WTC11 (cell line): ENCODE measurements around the gene FGF22. TPM values are rescaled to one million over a fixed set of nuclear protein-coding genes. Genes with fewer than 3 reads are reported as not detected.

ENCODE experiments used
- ATAC-seq: fragments of 200-7000 bp; cut with Tn5 transposase; 2 replicates; pipeline ENCODE4 v1.10.0; 2021; ENCODE audit warnings: mild to moderate bottlenecking, moderate library complexity
- CTCF ChIA-PET: fragments of 300-600 bp; sonication (Branson Sonifier 250); formaldehyde crosslinking; loops from one replicate; lab custom pipeline; 2021; ENCODE audit warnings: antibody characterized with exemption; lab: Charles Lee
- POLR2A ChIA-PET: fragments of 350-600 bp; sonication (Branson Sonifier 250); formaldehyde crosslinking; loops from one replicate; lab custom pipeline; 2021; ENCODE audit warnings: antibody characterized with exemption; lab: Charles Lee
- DNase-seq: peaks from one replicate; pipeline ENCODE4 v3.0.0; 2021; ENCODE audit warnings: low spot score
- H3K27ac Mint-ChIP-seq: 2 replicates; pipeline ENCODE4 v1.8.0; 2021; ENCODE audit warnings: mixed read lengths
- H3K27me3 Mint-ChIP-seq: 2 replicates; pipeline ENCODE4 v1.8.0; 2021; ENCODE audit warnings: low read depth, mild to moderate bottlenecking, moderate library complexity, mixed read lengths
- H3K36me3 Mint-ChIP-seq: 2 replicates; pipeline ENCODE4 v1.8.0; 2021; ENCODE audit warnings: mixed read lengths
- H3K4me1 Mint-ChIP-seq: 2 replicates; pipeline ENCODE4 v1.8.0; 2022; ENCODE audit warnings: mixed read lengths
- H3K4me3 Mint-ChIP-seq: 2 replicates; pipeline ENCODE4 v1.8.0; 2021; ENCODE audit warnings: mild to moderate bottlenecking, moderate library complexity, mixed read lengths
- H3K9me3 Mint-ChIP-seq: 2 replicates; pipeline ENCODE4 v1.8.0; 2021; ENCODE audit warnings: mixed read lengths
- AR ChIP-seq: fragments of 250-450 bp; sonication (Bioruptor Pico); IDR thresholded peaks from 2 replicates; pipeline ENCODE4 v1.9.0; 2021; ENCODE audit warnings: mild to moderate bottlenecking
- CBFB ChIP-seq: sonication (generic); formaldehyde crosslinking; IDR thresholded peaks from 2 replicates; pipeline ENCODE4 v1.8.1; 2022; ENCODE audit warnings: mild to moderate bottlenecking, low read depth, missing genetic modification reagents
- CDX4 ChIP-seq: fragments of 250-450 bp; sonication (Bioruptor Pico); IDR thresholded peaks from 2 replicates; pipeline ENCODE4 v1.9.0; 2021; ENCODE audit warnings: moderate library complexity, mild to moderate bottlenecking, inconsistent platforms, borderline replicate concordance
- CREB1 ChIP-seq: sonication (generic); formaldehyde crosslinking; IDR thresholded peaks from 2 replicates; pipeline ENCODE4 v1.8.0; 2023; ENCODE audit warnings: mild to moderate bottlenecking, missing genetic modification reagents
- EMX1 ChIP-seq: fragments of 250-450 bp; sonication (Bioruptor Pico); IDR thresholded peaks from 2 replicates; pipeline ENCODE4 v1.8.0; 2021; ENCODE audit warnings: mild to moderate bottlenecking
- ERG ChIP-seq: fragments of 250-450 bp; sonication (Bioruptor Pico); IDR thresholded peaks from 2 replicates; pipeline ENCODE4 v1.8.0; 2021; ENCODE audit warnings: mild to moderate bottlenecking
- ETV6 ChIP-seq: sonication (generic); formaldehyde crosslinking; IDR thresholded peaks from 2 replicates; pipeline ENCODE4 v1.8.1; 2022; ENCODE audit warnings: mild to moderate bottlenecking, missing genetic modification reagents
- FOXK1 ChIP-seq: sonication (generic); formaldehyde crosslinking; IDR thresholded peaks from 2 replicates; pipeline ENCODE4 v1.8.0; 2022; ENCODE audit warnings: mild to moderate bottlenecking, moderate library complexity, missing genetic modification reagents
- GABPB1 ChIP-seq: sonication (generic); formaldehyde crosslinking; IDR thresholded peaks from 2 replicates; pipeline ENCODE4 v1.8.1; 2023; ENCODE audit warnings: mild to moderate bottlenecking, missing genetic modification reagents
- GRHL2 ChIP-seq: fragments of 250-450 bp; sonication (Bioruptor Pico); IDR thresholded peaks from 2 replicates; pipeline ENCODE4 v1.8.0; 2022; ENCODE audit warnings: mild to moderate bottlenecking, moderate library complexity; ENCODE audit not compliant: insufficient replicate concordance, severe bottlenecking
- GTF2I ChIP-seq: fragments of 250-450 bp; sonication (Bioruptor Pico); conservative IDR thresholded peaks from 2 replicates; pipeline ENCODE4 v1.4.0; 2021; ENCODE audit warnings: mild to moderate bottlenecking
- IRF1 ChIP-seq: sonication (generic); formaldehyde crosslinking; IDR thresholded peaks from 2 replicates; pipeline ENCODE4 v1.8.0; 2023; ENCODE audit warnings: missing genetic modification reagents
- KAT7 ChIP-seq: sonication (generic); formaldehyde crosslinking; IDR thresholded peaks from 2 replicates; pipeline ENCODE4 v1.8.1; 2023; ENCODE audit warnings: missing genetic modification reagents, mild to moderate bottlenecking, borderline replicate concordance
- MAX ChIP-seq: sonication (generic); formaldehyde crosslinking; IDR thresholded peaks from 2 replicates; pipeline ENCODE4 v1.8.0; 2022; ENCODE audit warnings: mild to moderate bottlenecking, missing genetic modification reagents
- NFATC4 ChIP-seq: fragments of 250-450 bp; sonication (Bioruptor Pico); IDR thresholded peaks from 2 replicates; pipeline ENCODE4 v1.9.0; 2021; ENCODE audit warnings: mild to moderate bottlenecking
- NR2C2 ChIP-seq: sonication (generic); formaldehyde crosslinking; IDR thresholded peaks from 2 replicates; pipeline ENCODE4 v1.8.0; 2022; ENCODE audit warnings: mild to moderate bottlenecking, missing genetic modification reagents
- OVOL2 ChIP-seq: fragments of 250-450 bp; sonication (Bioruptor Pico); IDR thresholded peaks from 2 replicates; pipeline ENCODE4 v1.9.0; 2021; ENCODE audit warnings: mild to moderate bottlenecking, borderline replicate concordance
- PREB ChIP-seq: sonication (generic); formaldehyde crosslinking; IDR thresholded peaks from 2 replicates; pipeline ENCODE4 v1.8.1; 2022; ENCODE audit warnings: mild to moderate bottlenecking, missing genetic modification reagents, moderate library complexity, borderline replicate concordance
- SOX15 ChIP-seq: fragments of 250-450 bp; sonication (Bioruptor Pico); IDR thresholded peaks from 2 replicates; pipeline ENCODE4 v1.9.0; 2021; ENCODE audit warnings: mild to moderate bottlenecking
- USF1 ChIP-seq: sonication (generic); formaldehyde crosslinking; IDR thresholded peaks from 2 replicates; pipeline ENCODE4 v1.8.0; 2022; ENCODE audit warnings: mild to moderate bottlenecking, missing genetic modification reagents
- USF2 ChIP-seq: sonication (generic); formaldehyde crosslinking; IDR thresholded peaks from 2 replicates; pipeline ENCODE4 v1.8.1; 2023; ENCODE audit warnings: mild to moderate bottlenecking, missing genetic modification reagents, moderate library complexity
- ZBTB21 ChIP-seq: sonication (generic); formaldehyde crosslinking; IDR thresholded peaks from 2 replicates; pipeline ENCODE4 v1.8.1; 2023; ENCODE audit warnings: mild to moderate bottlenecking, missing genetic modification reagents, borderline replicate concordance
- ZNF138 ChIP-seq: sonication (generic); formaldehyde crosslinking; conservative IDR thresholded peaks from 2 replicates; pipeline ENCODE4 v1.8.1; 2022; ENCODE audit warnings: mild to moderate bottlenecking, moderate library complexity, missing genetic modification reagents
- ZNF232 ChIP-seq: sonication (generic); formaldehyde crosslinking; IDR thresholded peaks from 2 replicates; pipeline ENCODE4 v1.8.0; 2022; ENCODE audit warnings: mild to moderate bottlenecking, missing genetic modification reagents
- total RNA-seq: library from RNA; stranded (reverse); gene quantifications from 3 replicates; pipeline ENCODE4 v1.2.3, GENCODE V29; 2021

FGF22 gene
- total RNA-seq, 1 experiment from 2014 or later, result 1.6 TPM

GRCh38 chr19:644363-644762 is 4.7 kb downstream of the FGF22 start:
- no peak for ATAC-seq
- peaks cover 2% of the 10 kb centered on the region for H3K27me3 Mint-ChIP-seq
- TF ChIP-seq USF2 (CRISPR knock-in tag) (no peak), ZNF138 (CRISPR knock-in tag) (no peak), SOX15 (no peak), GRHL2 (CRISPR knock-in tag) (no peak), NR2C2 (CRISPR knock-in tag) (no peak), AR (no peak), CBFB (no peak), MAX (no peak), USF1 (CRISPR knock-in tag) (no peak), EMX1 (CRISPR knock-in tag) (no peak), IRF1 (CRISPR knock-in tag) (no peak)
- no peak for DNase-seq
- no peaks in the 10 kb centered on the region for H3K9me3 Mint-ChIP-seq
- H3K27ac Mint-ChIP-seq, result no peak overlapping the region
- no peak overlapping the region for H3K4me3 Mint-ChIP-seq
- no peaks in the 10 kb centered on the region; the same call in 1 of the 2 replicates for H3K36me3 Mint-ChIP-seq
- CTCF ChIA-PET, result no interaction called here
- POLR2A ChIA-PET, result no interaction called here
- peaks cover 1% of the 10 kb centered on the region for H3K4me1 Mint-ChIP-seq

- no peak for ATAC-seq
- DNase-seq, result no peak
- H3K27me3 Mint-ChIP-seq, result no peaks in the 10 kb centered on the region
- CTCF ChIA-PET, result interaction anchor here (0.8 kb wide), 1 partner anchor 89 kb away, joined by 3 read pairs; no protein-coding TSS in a partner anchor
- no peaks in the 10 kb centered on the region for H3K9me3 Mint-ChIP-seq
- H3K4me3 Mint-ChIP-seq, result no peak overlapping the region
- no peaks in the 10 kb centered on the region for H3K4me1 Mint-ChIP-seq
- H3K36me3 Mint-ChIP-seq, result no peaks in the 10 kb centered on the region; the same call in 1 of the 2 replicates
- POLR2A ChIA-PET, result no interaction called here
- no peak overlapping the region for H3K27ac Mint-ChIP-seq
- TF ChIP-seq KAT7 (CRISPR knock-in tag) (no peak), ERG (CRISPR knock-in tag) (no peak), ETV6 (CRISPR knock-in tag) (no peak), OVOL2 (CRISPR knock-in tag) (no peak), FOXK1 (CRISPR knock-in tag) (no peak), CDX4 (CRISPR knock-in tag) (no peak), CREB1 (CRISPR knock-in tag) (no peak), GABPB1 (CRISPR knock-in tag) (no peak), ZBTB21 (CRISPR knock-in tag) (no peak), PREB (no peak), USF1 (CRISPR knock-in tag) (no peak), GTF2I (no peak), ZNF232 (CRISPR knock-in tag) (no peak), NFATC4 (CRISPR knock-in tag) (no peak), IRF1 (CRISPR knock-in tag) (no peak), MAX (no peak)
Observed at GRCh38 chr19:644789-645188, 5.1 kb downstream of the FGF22 start.
